ENCODE results near the gene TRIM2. TPM values are rescaled to one million over a fixed set of nuclear protein-coding genes. Genes with fewer than 3 reads are reported as not detected.

TRIM2 gene
- total RNA-seq, 1 experiment from 2014 or later: 41.4 TPM

GRCh38 chr4:153156721-153157120 lies 47.5 kb upstream of the TRIM2 start:
- H3K27ac ChIP-seq (ENCODE audit: low read depth, low read length): no peak overlapping the region
- no peak overlapping the region for H2AFZ ChIP-seq (ENCODE audit: low read depth, low read length, poor library complexity, severe bottlenecking)
- ChIA-PET POLR2A (no interaction called here), RAD21 (ENCODE audit: low non-redundant PET in 1 of 2, low total read pairs in 2 of 2, uncharacterized antibody in 2 of 2, unreplicated experiment in 2 of 2) (no interaction called here), CTCF (interaction anchor here (1.0 to 1.1 kb wide), 2 partner anchors 48 to 51 kb away, joined by 3 to 4 read pairs; partner anchors contain the start of gene TRIM2)
- no peaks in the 10 kb centered on the region for H4K20me1 ChIP-seq (ENCODE audit: insufficient read depth)
- H3K9me3 ChIP-seq (ENCODE audit: control insufficient read depth in 1 of 2, insufficient read depth in 1 of 2, low read depth in 1 of 2, low read length in 2 of 2): no peaks in the 10 kb centered on the region
- no peaks in the 10 kb centered on the region for H3K36me3 ChIP-seq (ENCODE audit: control insufficient read depth in 1 of 2, insufficient read depth in 2 of 2, low read length in 2 of 2)
- H3K4me3 ChIP-seq (replicated peaks in 1 of 2; ENCODE audit: low read depth in 1 of 2, low read length in 2 of 2): no peak overlapping the region
- no TSS peak for BruUV-seq (replicated peaks)
- TF ChIP-seq JUND (IDR thresholded peaks at IDR 0.05): no peak
- TF ChIP-seq ZBTB33 (IDR thresholded peaks at IDR 0.05; ENCODE audit: extremely low read depth, insufficient replicate concordance, low read length): no peak
- TF ChIP-seq SIN3A (IDR thresholded peaks at IDR 0.05; ENCODE audit: low read depth): no peak
- no peak for TF ChIP-seq CBX3 (IDR thresholded peaks at IDR 0.05; ENCODE audit: low read depth)
- TF ChIP-seq YY1 (IDR thresholded peaks at IDR 0.05; ENCODE audit: extremely low read depth, insufficient replicate concordance, low read depth, low read length): no peak
- TF ChIP-seq SRF (IDR thresholded peaks at IDR 0.05; ENCODE audit: low read depth): 0 out of 2 replicates have a peak, but pooled peaks have one; percentile 8
- no peak for TF ChIP-seq REST (IDR thresholded peaks at IDR 0.05; ENCODE audit: low read depth)
- no peak for ATAC-seq
- no peaks in the 10 kb centered on the region for H3K27me3 ChIP-seq (ENCODE audit: insufficient read depth, low read length)
- no peaks in the 10 kb centered on the region for H3K9me2 ChIP-seq (ENCODE audit: insufficient read depth)
- no peak overlapping the region for H3K9ac ChIP-seq (ENCODE audit: low read length)
- no peak for DNase-seq (ENCODE audit: low read depth, low spot score)
- H3K4me2 ChIP-seq (ENCODE audit: low read length): peak overlapping the region; percentile 24; the same call in 1 of the 2 replicates
- no peaks in the 10 kb centered on the region for H3K79me2 ChIP-seq (ENCODE audit: insufficient read depth, low read length)
- H3K4me1 ChIP-seq (ENCODE audit: control insufficient read depth in 1 of 2, insufficient read depth in 2 of 2, low read length in 2 of 2): peaks cover 20 to 47% of the 10 kb centered on the region in 2 experiments
- intact Hi-C loops (cut with micrococcal nuclease): no loop called here

Data from HCT116 (cell line).